Fibroblast of peridontal ligament (primary cell): ENCODE measurements around the gene GMEB2.
"Not testable (repeated sequence)": the region's sequence is repeated elsewhere in the genome, so short reads cannot be mapped to it uniquely, and the experiment has no call there.

Experiments used
- DNase-seq: peaks from one replicate; pipeline ENCODE4 v3.0.0-alpha.2; 2010; ENCODE audit errors: extremely low read depth

GMEB2 gene

DNA sequence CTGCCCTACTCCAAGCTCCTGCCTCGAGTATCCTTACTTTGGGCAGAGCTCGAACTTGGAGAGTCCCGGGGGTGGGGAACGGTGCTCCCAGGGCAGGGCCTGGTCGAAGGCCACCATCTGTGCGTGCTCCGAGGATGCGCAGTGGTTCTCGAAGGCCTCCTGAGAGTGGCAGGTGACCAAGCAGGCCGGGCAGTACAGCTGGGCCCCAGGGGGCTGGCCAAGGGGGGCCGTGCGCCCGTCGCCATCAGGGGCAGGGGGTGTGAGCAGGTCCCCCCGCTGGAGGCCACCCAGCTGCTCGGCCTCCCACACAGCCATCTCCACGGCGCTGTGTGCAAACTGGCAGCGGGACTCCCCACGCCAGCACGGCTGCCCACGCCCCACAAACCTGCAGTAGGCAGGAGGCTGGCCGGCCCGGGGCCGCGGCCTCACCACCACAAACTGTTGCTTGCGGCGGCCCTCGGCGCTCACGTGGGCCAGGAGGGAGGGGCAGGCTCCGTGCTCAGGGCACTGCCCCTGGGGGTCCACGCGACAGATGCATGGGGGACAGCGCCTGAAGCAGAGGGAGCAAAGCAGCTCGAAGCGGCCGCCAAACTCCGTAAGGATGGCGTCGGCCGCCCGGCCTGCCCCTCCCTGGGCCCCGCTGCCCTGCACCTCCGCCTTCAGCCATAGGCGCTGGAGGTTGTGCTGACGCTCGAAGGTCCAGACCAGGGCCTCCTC is 54.7 kb downstream of the GMEB2 start:
- no peak for DNase-seq

DNA sequence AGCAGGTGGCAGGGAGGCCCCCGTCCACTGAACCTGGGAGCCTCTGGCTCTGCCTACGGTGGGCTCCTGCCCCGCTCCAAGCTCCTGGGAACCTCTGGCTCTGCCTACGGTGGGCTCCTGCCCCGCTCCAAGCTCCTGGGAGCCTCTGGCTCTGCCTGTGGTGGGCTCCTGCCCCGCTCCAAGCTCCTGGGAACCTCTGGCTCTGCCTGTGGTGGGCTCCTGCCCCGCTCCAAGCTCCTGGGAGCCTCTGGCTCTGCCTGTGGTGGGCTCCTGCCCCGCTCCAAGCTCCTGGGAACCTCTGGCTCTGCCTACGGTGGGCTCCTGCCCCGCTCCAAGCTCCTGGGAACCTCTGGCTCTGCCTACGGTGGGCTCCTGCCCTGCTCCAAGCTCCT is 55.8 kb downstream of the GMEB2 start:
- DNase-seq = not testable (repeated sequence)

- no peak for DNase-seq
Observed at GRCh38 chr20:63570281-63571086, 56.4 kb downstream of the GMEB2 start.

DNA sequence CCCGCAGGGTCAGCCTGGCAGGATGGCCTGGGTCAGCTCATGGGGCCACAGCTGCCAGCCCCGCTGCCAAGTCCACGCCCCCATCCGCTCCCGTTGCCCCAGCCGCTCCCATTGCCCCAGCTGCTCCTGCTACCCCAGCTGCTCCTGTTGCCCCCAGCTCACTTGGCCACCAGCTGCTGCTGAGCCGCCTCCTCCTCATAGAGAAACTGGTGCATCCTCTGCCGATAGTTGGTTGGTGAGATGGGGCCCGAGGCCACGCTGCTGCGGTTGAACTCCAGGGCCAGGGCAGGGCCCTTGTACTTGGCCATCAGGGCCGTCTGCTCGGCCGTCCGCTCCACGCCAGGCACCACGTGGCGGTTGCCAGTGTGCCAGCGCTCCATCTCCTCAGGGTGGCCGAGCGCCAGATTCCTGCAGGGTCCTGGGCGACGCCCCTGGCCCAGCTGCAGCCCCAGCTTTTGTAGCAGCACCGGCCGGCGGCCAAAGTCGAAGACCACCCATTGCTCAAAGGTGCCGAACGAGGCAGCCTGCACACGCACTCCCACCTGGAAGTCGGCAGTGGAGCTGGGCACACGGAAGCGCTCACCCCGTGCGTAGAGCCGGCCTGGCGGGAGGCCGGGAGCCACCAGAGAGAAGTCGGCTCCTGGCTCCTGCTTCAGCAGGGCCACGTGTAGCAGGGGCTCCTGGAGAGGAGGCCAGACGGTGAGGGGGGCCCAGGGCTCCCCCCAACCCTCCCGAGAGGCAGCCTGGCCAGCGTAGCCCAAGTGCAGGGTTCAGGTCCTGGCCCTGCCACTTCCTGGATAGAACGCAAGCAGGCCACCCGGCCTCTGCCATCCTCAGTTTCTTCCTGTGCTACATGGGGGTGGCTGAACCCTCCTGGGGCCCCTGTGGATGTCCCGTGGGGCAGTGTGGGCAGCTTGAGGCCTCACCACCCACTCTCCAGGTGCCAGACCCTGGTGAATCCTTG is 57.6 kb downstream of the GMEB2 start:
- DNase-seq = no peak

DNA sequence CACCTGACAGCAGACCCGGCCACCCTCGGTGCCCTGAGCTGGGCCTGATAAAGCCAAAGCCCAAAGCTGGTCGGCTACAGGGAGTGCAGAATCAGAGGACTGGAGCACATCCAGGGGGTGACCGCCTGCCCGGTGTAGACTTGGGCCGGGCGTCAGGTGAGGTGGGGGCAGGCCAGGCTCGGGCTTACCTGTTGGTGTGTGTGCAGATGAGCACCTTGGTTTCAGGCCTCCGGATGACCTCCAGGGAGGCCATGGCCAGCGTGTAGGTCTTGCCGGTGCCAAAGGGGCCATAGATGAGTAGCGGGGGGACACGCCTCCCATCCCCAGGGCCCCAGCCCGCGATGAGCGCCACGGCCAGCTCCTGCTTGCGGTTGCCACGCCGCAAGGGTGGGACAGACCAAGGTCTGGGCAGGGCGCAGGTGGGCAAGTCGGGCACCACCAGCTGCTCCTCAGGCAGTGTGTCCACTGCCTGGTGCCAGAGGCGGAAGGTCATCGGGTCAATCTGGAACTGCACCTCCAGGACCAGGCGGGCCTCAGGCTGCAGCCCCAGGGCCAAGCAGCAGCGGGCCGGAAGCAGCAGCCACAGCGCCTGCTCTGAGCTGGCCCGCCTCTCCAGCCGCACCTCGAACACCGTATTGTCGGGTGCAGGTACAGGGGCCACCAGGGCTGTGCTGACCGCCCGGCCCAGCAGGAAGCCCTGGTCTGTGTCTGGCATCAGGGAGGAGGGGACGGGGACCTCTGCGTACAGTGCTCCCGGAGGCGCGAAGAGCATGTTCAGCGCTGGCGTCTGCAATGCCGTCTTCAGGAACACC is 58.5 kb downstream of the GMEB2 start:
- DNase-seq = no peak

GRCh38 chr20:63567386-63568169 is 59.3 kb downstream of the GMEB2 start:
- no peak for DNase-seq

GRCh38 chr20:63567136-63567385 is 59.8 kb downstream of the GMEB2 start:
- DNase-seq = no peak

- DNase-seq = no peak
Observed at GRCh38 chr20:63566395-63567135, 60.3 kb downstream of the GMEB2 start.

GRCh38 chr20:63565699-63566335 is 61.1 kb downstream of the GMEB2 start:
- no peak for DNase-seq

GRCh38 chr20:63565021-63565698 is 61.7 kb downstream of the GMEB2 start:
- DNase-seq = no peak

- DNase-seq = no peak
Observed at GRCh38 chr20:63564036-63564810, 62.7 kb downstream of the GMEB2 start.

- no peak for DNase-seq
Observed at GRCh38 chr20:63563225-63563935, 63.5 kb downstream of the GMEB2 start.

DNA sequence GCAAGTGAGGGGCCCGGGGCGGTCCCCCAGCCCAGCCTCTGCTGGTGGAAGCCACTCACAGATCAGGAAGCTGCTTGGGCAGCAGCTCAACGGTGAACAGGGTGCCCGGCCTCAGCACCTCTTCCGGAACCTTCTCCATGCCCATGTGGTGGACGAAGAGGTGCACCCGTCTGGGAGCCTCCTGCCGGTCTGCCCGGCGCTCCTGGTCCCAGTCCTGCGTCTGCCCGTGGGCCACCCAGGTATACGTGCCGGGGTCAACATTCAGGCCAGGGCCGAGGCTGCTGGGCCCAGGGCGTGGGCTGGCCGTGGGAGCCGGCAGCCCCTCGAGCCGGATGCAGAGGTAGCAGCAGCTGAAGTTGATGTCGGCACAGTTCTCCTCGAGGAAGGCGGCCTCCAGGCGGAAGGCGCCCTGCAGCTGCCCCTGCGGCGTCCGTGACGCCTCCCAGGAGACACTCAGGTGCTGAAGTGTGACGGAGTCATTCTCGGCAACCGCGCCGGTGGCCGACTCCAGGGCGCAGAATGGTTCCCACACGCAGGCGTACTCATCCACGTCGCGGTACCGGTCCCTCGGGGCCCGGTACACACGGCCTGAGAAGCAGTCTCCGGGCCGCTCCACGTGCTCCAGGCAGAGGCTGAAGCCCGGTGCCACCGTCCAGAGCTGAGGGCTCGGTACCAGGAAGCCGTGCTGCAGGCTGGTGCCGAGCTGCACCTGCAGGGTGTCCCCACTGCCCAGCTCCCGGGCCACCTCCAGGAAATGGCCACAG is 64.3 kb downstream of the GMEB2 start:
- DNase-seq = no peak

DNA sequence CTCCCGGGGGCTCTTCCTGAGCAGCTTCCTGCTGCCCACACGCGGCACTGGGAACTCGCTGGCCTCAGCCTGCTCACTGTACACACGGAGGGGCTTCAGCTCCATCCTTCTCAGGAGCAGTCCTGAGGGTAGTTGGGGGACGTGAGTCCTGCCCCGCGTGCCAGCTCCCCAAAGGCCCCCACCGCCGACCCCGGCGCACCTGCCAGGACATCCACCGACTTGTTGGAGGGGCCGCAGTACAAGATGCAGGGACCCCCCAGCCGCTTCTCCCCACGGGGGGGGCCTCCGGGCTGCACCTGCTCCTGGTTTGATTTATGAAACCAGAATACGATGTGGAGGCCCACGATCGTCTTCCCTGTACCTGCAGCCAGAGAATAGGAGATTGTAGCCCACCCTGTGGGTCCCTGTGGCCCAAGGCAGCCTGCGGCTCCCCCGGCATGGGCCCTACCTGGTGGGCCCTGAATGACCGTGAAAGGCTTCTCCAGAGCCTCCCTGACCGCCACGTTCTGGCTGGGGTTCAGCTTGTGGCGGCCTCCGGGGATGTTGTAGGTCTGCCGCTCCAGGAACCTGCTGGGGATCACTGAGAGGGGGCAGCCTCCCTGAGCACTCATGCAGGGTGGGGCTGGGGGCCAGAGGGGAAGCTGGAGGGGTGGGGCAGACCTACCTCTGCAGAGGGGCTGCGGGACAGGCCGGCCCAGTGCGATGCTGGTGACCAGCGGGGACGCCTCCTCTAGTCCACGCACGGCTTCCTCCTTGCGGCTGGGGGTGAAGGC is 65.1 kb downstream of the GMEB2 start:
- no peak for DNase-seq

DNA sequence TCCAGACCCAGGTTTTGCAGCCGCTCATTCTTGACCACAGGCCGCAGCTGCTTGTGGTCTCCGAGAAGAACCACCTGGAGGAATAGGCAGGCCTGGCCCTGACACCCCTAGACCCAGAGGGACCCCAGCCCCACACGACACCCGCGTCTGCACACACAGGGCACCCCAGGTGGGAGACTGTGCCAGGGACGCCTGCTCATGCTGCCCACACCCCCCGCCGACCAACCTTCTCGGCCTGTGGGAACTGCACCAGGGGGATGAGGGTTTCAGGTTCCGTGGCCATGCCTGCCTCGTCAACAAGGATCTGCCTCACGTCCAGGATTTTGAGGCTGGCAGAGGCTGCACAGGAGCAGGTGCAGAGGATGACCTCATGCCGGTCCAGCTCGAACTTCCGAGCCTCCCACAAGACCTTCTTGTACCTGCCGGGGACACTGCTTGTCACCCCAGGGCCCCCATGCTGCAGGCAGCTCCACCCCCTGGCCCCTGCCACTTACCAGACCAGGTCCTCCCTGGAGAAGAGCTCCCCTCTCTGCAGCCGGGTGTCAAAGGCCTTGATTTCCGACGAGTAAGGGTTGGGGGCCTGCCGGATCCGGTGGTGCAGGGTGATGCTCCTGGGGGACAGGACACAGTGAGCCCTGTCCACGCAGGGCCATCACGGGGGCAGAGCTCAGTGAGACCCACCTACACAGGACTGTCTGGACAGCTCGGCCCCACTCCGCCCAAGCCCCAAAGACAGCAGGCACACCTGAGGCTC is 65.9 kb downstream of the GMEB2 start:
- no peak for DNase-seq
